Measurements from ENCODE around the gene SERINC5. TPM values are rescaled to one million over a fixed set of nuclear protein-coding genes. Genes with fewer than 3 reads are reported as not detected.

SERINC5 gene
- total RNA-seq, 1 donor from 2014 or later: 57.3 TPM

GRCh38 chr5:80070338-80071056, 185.4 kb downstream of the SERINC5 start:
- no peak overlapping the region for H3K4me3 ChIP-seq (ENCODE audit: insufficient read depth, low read depth, low read length)
- Mint-ChIP-seq H3K4me3 (ENCODE audit: unreplicated experiment) (no peak overlapping the region), H3K9me3 (ENCODE audit: unreplicated experiment) (no peaks in the 10 kb centered on the region), H3K27ac (ENCODE audit: unreplicated experiment) (no peak overlapping the region), H3K4me1 (ENCODE audit: low read depth, unreplicated experiment) (peaks cover 1% of the 10 kb centered on the region), H3K36me3 (ENCODE audit: low read depth, unreplicated experiment) (no peaks in the 10 kb centered on the region), H3K27me3 (ENCODE audit: low read depth, unreplicated experiment) (peaks cover 4% of the 10 kb centered on the region)
- no peak overlapping the region for H2AFZ ChIP-seq (ENCODE audit: low read depth, low read length)
- H3K4me2 ChIP-seq (ENCODE audit: low read length): no peak overlapping the region
- H4K20me1 ChIP-seq (ENCODE audit: insufficient read depth, low read length): no peaks in the 10 kb centered on the region
- FAIRE-seq (no peak), DNase-seq (ENCODE audit: low read depth) (no peak)
- H3K27me3 ChIP-seq (ENCODE audit: insufficient read depth, low read length): no peaks in the 10 kb centered on the region
- H3K79me2 ChIP-seq (ENCODE audit: insufficient read depth, low read length): no peaks in the 10 kb centered on the region
- H3K9ac ChIP-seq (ENCODE audit: low read length): no peak overlapping the region
- H3K27ac ChIP-seq (ENCODE audit: low read depth, low read length): no peak overlapping the region
- no peaks in the 10 kb centered on the region for H3K9me3 ChIP-seq (ENCODE audit: insufficient read depth, low read depth, low read length)
- H3K36me3 ChIP-seq (ENCODE audit: insufficient read depth, low read length): no peaks in the 10 kb centered on the region
- TF ChIP-seq EZH2 (IDR thresholded peaks at IDR 0.05; ENCODE audit: insufficient read depth, low read length) (no peak), CTCF (IDR thresholded peaks at IDR 0.05; ENCODE audit: insufficient read depth, low read depth, low read length) (no peak)
- peaks cover 8% of the 10 kb centered on the region for H3K4me1 ChIP-seq (ENCODE audit: insufficient read depth, low read length)

GRCh38 chr5:80069918-80070318, 185.9 kb downstream of the SERINC5 start:
- Histone ChIP-seq H3K36me3 (ENCODE audit: insufficient read depth, low read length) (no peaks in the 10 kb centered on the region), H4K20me1 (ENCODE audit: insufficient read depth, low read length) (no peaks in the 10 kb centered on the region), H3K27ac (ENCODE audit: low read depth, low read length) (no peak overlapping the region), H3K79me2 (ENCODE audit: insufficient read depth, low read length) (no peaks in the 10 kb centered on the region), H3K4me2 (ENCODE audit: low read length) (no peak overlapping the region), H2AFZ (ENCODE audit: low read depth, low read length) (no peak overlapping the region), H3K27me3 (ENCODE audit: insufficient read depth, low read length) (no peaks in the 10 kb centered on the region), H3K4me3 (ENCODE audit: insufficient read depth, low read depth, low read length) (no peak overlapping the region), H3K9me3 (ENCODE audit: insufficient read depth, low read depth, low read length) (no peaks in the 10 kb centered on the region), H3K9ac (ENCODE audit: low read length) (no peak overlapping the region), H3K4me1 (ENCODE audit: insufficient read depth, low read length) (peaks cover 8% of the 10 kb centered on the region)
- H3K4me1 Mint-ChIP-seq (ENCODE audit: low read depth, unreplicated experiment): peaks cover 1% of the 10 kb centered on the region
- peaks cover 4% of the 10 kb centered on the region for H3K27me3 Mint-ChIP-seq (ENCODE audit: low read depth, unreplicated experiment)
- H3K4me3 Mint-ChIP-seq (ENCODE audit: unreplicated experiment): no peak overlapping the region
- DNase-seq (ENCODE audit: low read depth) (no peak), FAIRE-seq (no peak)
- H3K27ac Mint-ChIP-seq (ENCODE audit: unreplicated experiment): no peak overlapping the region
- H3K36me3 Mint-ChIP-seq (ENCODE audit: low read depth, unreplicated experiment): no peaks in the 10 kb centered on the region
- no peaks in the 10 kb centered on the region for H3K9me3 Mint-ChIP-seq (ENCODE audit: unreplicated experiment)
- TF ChIP-seq CTCF (IDR thresholded peaks at IDR 0.05; ENCODE audit: insufficient read depth, low read depth, low read length): no peak
- TF ChIP-seq EZH2 (IDR thresholded peaks at IDR 0.05; ENCODE audit: insufficient read depth, low read length): no peak

GRCh38 chr5:80069251-80069800, 186.5 kb downstream of the SERINC5 start:
- H3K36me3 Mint-ChIP-seq (ENCODE audit: low read depth, unreplicated experiment): no peaks in the 10 kb centered on the region
- no peak overlapping the region for H3K27ac Mint-ChIP-seq (ENCODE audit: unreplicated experiment)
- no peak overlapping the region for H2AFZ ChIP-seq (ENCODE audit: low read depth, low read length)

More at GRCh38 chr5:80069251-80069800, 186.5 kb downstream of the SERINC5 start:
- TF ChIP-seq EZH2 (IDR thresholded peaks at IDR 0.05; ENCODE audit: insufficient read depth, low read length): no peak
- TF ChIP-seq CTCF (IDR thresholded peaks at IDR 0.05; ENCODE audit: insufficient read depth, low read depth, low read length): no peak
- DNase-seq (ENCODE audit: low read depth) (no peak), FAIRE-seq (no peak)
- Histone ChIP-seq H3K36me3 (ENCODE audit: insufficient read depth, low read length) (no peaks in the 10 kb centered on the region), H3K4me2 (ENCODE audit: low read length) (no peak overlapping the region), H3K4me3 (ENCODE audit: insufficient read depth, low read depth, low read length) (no peak overlapping the region), H3K27ac (ENCODE audit: low read depth, low read length) (no peak overlapping the region), H3K27me3 (ENCODE audit: insufficient read depth, low read length) (no peaks in the 10 kb centered on the region), H3K79me2 (ENCODE audit: insufficient read depth, low read length) (no peaks in the 10 kb centered on the region), H3K4me1 (ENCODE audit: insufficient read depth, low read length) (peaks cover 8% of the 10 kb centered on the region), H3K9ac (ENCODE audit: low read length) (no peak overlapping the region), H4K20me1 (ENCODE audit: insufficient read depth, low read length) (no peaks in the 10 kb centered on the region), H3K9me3 (ENCODE audit: insufficient read depth, low read depth, low read length) (no peaks in the 10 kb centered on the region)
- no peak overlapping the region for H3K4me3 Mint-ChIP-seq (ENCODE audit: unreplicated experiment)
- H3K9me3 Mint-ChIP-seq (ENCODE audit: unreplicated experiment): no peaks in the 10 kb centered on the region
- H3K27me3 Mint-ChIP-seq (ENCODE audit: low read depth, unreplicated experiment): peaks cover 4% of the 10 kb centered on the region
- H3K4me1 Mint-ChIP-seq (ENCODE audit: low read depth, unreplicated experiment): peaks cover 1% of the 10 kb centered on the region

Data from astrocyte (in vitro differentiated cells and primary cell).